ENCODE results near the gene HIF1A.

HIF1A gene

GRCh38 chr14:61678975-61679374 is 16.3 kb upstream of the HIF1A start:
- no peak overlapping the region for H3K27ac ChIP-seq (ENCODE audit: low read depth, low read length)
- H3K9me2 ChIP-seq (replicated peaks; ENCODE audit: control insufficient read depth, low read length) = no peaks in the 10 kb centered on the region
- no peaks in the 10 kb centered on the region for H3K36me3 ChIP-seq (ENCODE audit: control insufficient read depth, low read length)
- H3K79me2 ChIP-seq (ENCODE audit: control insufficient read depth, low read length) = no peaks in the 10 kb centered on the region
- H3F3A ChIP-seq (ENCODE audit: control insufficient read depth, insufficient read depth) = peaks cover 8% of the 10 kb centered on the region; the same call in 1 of the 2 replicates
- no peaks in the 10 kb centered on the region for H3K9me3 ChIP-seq (ENCODE audit: control insufficient read depth, insufficient read depth, low read length)
- no peak overlapping the region for H3K4me3 ChIP-seq (ENCODE audit: low read length)
- no peak overlapping the region for H3K4me2 ChIP-seq (ENCODE audit: low read length)
- no peaks in the 10 kb centered on the region for H4K20me1 ChIP-seq (ENCODE audit: control insufficient read depth, insufficient read depth, low read depth, low read length)
- H3K4me1 ChIP-seq (ENCODE audit: control insufficient read depth, low read length) = peaks cover 8% of the 10 kb centered on the region; the same call in 1 of the 2 replicates
- no peaks in the 10 kb centered on the region for H3K27me3 ChIP-seq (ENCODE audit: control insufficient read depth, low read length)
- TF ChIP-seq CTCF (IDR thresholded peaks at IDR 0.05; ENCODE audit: low read depth, low read length, poor library complexity, severe bottlenecking) = no peak
- TF ChIP-seq EZH2phosphoT487 (IDR thresholded peaks at IDR 0.05; ENCODE audit: borderline replicate concordance, low read length) = no peak

GRCh38 chr14:61681413-61681812 is 13.9 kb upstream of the HIF1A start:
- Histone ChIP-seq H3K79me2 (ENCODE audit: control insufficient read depth, low read length) (no peaks in the 10 kb centered on the region), H4K20me1 (ENCODE audit: control insufficient read depth, insufficient read depth, low read depth, low read length) (no peaks in the 10 kb centered on the region), H3K27ac (ENCODE audit: low read depth, low read length) (no peak overlapping the region), H3K4me2 (ENCODE audit: low read length) (no peak overlapping the region), H3K9me2 (replicated peaks; ENCODE audit: control insufficient read depth, low read length) (no peaks in the 10 kb centered on the region), H3K36me3 (ENCODE audit: control insufficient read depth, low read length) (no peaks in the 10 kb centered on the region), H3K27me3 (ENCODE audit: control insufficient read depth, low read length) (no peaks in the 10 kb centered on the region), H3K4me1 (ENCODE audit: control insufficient read depth, low read length) (peaks cover 7% of the 10 kb centered on the region; the same call in 1 of the 2 replicates), H3K4me3 (ENCODE audit: low read length) (no peak overlapping the region), H3F3A (ENCODE audit: control insufficient read depth, insufficient read depth) (peaks cover 8% of the 10 kb centered on the region; the same call in 1 of the 2 replicates), H3K9me3 (ENCODE audit: control insufficient read depth, insufficient read depth, low read length) (no peaks in the 10 kb centered on the region)
- TF ChIP-seq CTCF (IDR thresholded peaks at IDR 0.05; ENCODE audit: low read depth, low read length, poor library complexity, severe bottlenecking) = no peak
- TF ChIP-seq EZH2phosphoT487 (IDR thresholded peaks at IDR 0.05; ENCODE audit: borderline replicate concordance, low read length) = no peak

GRCh38 chr14:61683108-61683507 is 12.2 kb upstream of the HIF1A start:
- Histone ChIP-seq H3K79me2 (ENCODE audit: control insufficient read depth, low read length) (no peaks in the 10 kb centered on the region), H3K4me3 (ENCODE audit: low read length) (no peak overlapping the region), H3K27me3 (ENCODE audit: control insufficient read depth, low read length) (no peaks in the 10 kb centered on the region), H3K4me2 (ENCODE audit: low read length) (no peak overlapping the region), H3K27ac (ENCODE audit: low read depth, low read length) (no peak overlapping the region), H3K9me3 (ENCODE audit: control insufficient read depth, insufficient read depth, low read length) (no peaks in the 10 kb centered on the region), H3K9me2 (replicated peaks; ENCODE audit: control insufficient read depth, low read length) (no peaks in the 10 kb centered on the region), H3F3A (ENCODE audit: control insufficient read depth, insufficient read depth) (peaks cover 8% of the 10 kb centered on the region; the same call in 1 of the 2 replicates), H3K4me1 (ENCODE audit: control insufficient read depth, low read length) (peaks cover 7% of the 10 kb centered on the region; the same call in 1 of the 2 replicates), H4K20me1 (ENCODE audit: control insufficient read depth, insufficient read depth, low read depth, low read length) (no peaks in the 10 kb centered on the region), H3K36me3 (ENCODE audit: control insufficient read depth, low read length) (no peaks in the 10 kb centered on the region)
- TF ChIP-seq CTCF (IDR thresholded peaks at IDR 0.05; ENCODE audit: low read depth, low read length, poor library complexity, severe bottlenecking) (no peak), EZH2phosphoT487 (IDR thresholded peaks at IDR 0.05; ENCODE audit: borderline replicate concordance, low read length) (no peak)
